T-helper 2 cell treated with Interferon-gamma antibody and Interleukin-4, amounts not matched to agents 5 μg/mL and 100 μg/mL, for 36 hours (primary cell): ENCODE data around the gene SPATC1L.

Experiments used
- DNase-seq: peaks from one replicate; pipeline ENCODE4 v3.0.0; 2021; ENCODE audit warnings: low spot score
- H3K27ac Mint-ChIP-seq: one replicate; pipeline ENCODE4 v1.8.0; 2021; ENCODE audit warnings: mild to moderate bottlenecking, mixed read lengths
- H3K27me3 Mint-ChIP-seq: one replicate; pipeline ENCODE4 v1.8.0; 2021; ENCODE audit warnings: low read depth, mixed read lengths
- H3K36me3 Mint-ChIP-seq: one replicate; pipeline ENCODE4 v1.8.0; 2021; ENCODE audit warnings: low read depth, mixed read lengths
- H3K4me1 Mint-ChIP-seq: one replicate; pipeline ENCODE4 v1.8.0; 2021; ENCODE audit warnings: low read depth, mixed read lengths
- H3K4me3 Mint-ChIP-seq: one replicate; pipeline ENCODE4 v1.8.0; 2022; ENCODE audit warnings: mild to moderate bottlenecking, moderate library complexity, mixed read lengths
- H3K9me3 Mint-ChIP-seq: one replicate; pipeline ENCODE4 v1.8.0; 2021; ENCODE audit warnings: mixed read lengths

Gene SPATC1L

GRCh38 chr21:46220275-46220810, 36.1 kb upstream of the SPATC1L start:
- Mint-ChIP-seq H3K36me3 (peaks cover 12% of the 10 kb centered on the region), H3K27me3 (no peaks in the 10 kb centered on the region), H3K9me3 (no peaks in the 10 kb centered on the region), H3K4me3 (no peak overlapping the region), H3K27ac (no peak overlapping the region), H3K4me1 (peaks cover 2% of the 10 kb centered on the region)
- no peak for DNase-seq

- H3K27me3 Mint-ChIP-seq = no peaks in the 10 kb centered on the region
- H3K36me3 Mint-ChIP-seq = peaks cover 12% of the 10 kb centered on the region
- H3K4me3 Mint-ChIP-seq = no peak overlapping the region
- no peak for DNase-seq
- peaks cover 2% of the 10 kb centered on the region for H3K4me1 Mint-ChIP-seq
- H3K9me3 Mint-ChIP-seq = no peaks in the 10 kb centered on the region
- no peak overlapping the region for H3K27ac Mint-ChIP-seq
Measured at GRCh38 chr21:46219591-46220239, 35.5 kb upstream of the SPATC1L start.

- Mint-ChIP-seq H3K4me3 (no peak overlapping the region), H3K9me3 (no peaks in the 10 kb centered on the region), H3K4me1 (peaks cover 2% of the 10 kb centered on the region), H3K27ac (no peak overlapping the region), H3K27me3 (no peaks in the 10 kb centered on the region), H3K36me3 (peaks cover 12% of the 10 kb centered on the region)
- DNase-seq = no peak
Measured at GRCh38 chr21:46218906-46219590, 34.8 kb upstream of the SPATC1L start.

- H3K36me3 Mint-ChIP-seq = peaks cover 12% of the 10 kb centered on the region
- no peak overlapping the region for H3K27ac Mint-ChIP-seq
- H3K9me3 Mint-ChIP-seq = no peaks in the 10 kb centered on the region
- H3K4me3 Mint-ChIP-seq = no peak overlapping the region
- H3K27me3 Mint-ChIP-seq = no peaks in the 10 kb centered on the region
- peaks cover 2% of the 10 kb centered on the region for H3K4me1 Mint-ChIP-seq
- DNase-seq = no peak
Measured at GRCh38 chr21:46217511-46218196, 33.4 kb upstream of the SPATC1L start.

GRCh38 chr21:46216132-46216747, 32.0 kb upstream of the SPATC1L start:
- no peak for DNase-seq
- no peak overlapping the region for H3K4me3 Mint-ChIP-seq
- no peaks in the 10 kb centered on the region for H3K27me3 Mint-ChIP-seq
- H3K4me1 Mint-ChIP-seq = peaks cover 2% of the 10 kb centered on the region
- H3K27ac Mint-ChIP-seq = no peak overlapping the region
- peaks cover 12% of the 10 kb centered on the region for H3K36me3 Mint-ChIP-seq
- H3K9me3 Mint-ChIP-seq = no peaks in the 10 kb centered on the region

GRCh38 chr21:46215436-46216131, 31.3 kb upstream of the SPATC1L start:
- peaks cover 9% of the 10 kb centered on the region for H3K36me3 Mint-ChIP-seq
- H3K27me3 Mint-ChIP-seq = no peaks in the 10 kb centered on the region

GRCh38 chr21:46214478-46215340, 30.4 kb upstream of the SPATC1L start:
- H3K4me1 Mint-ChIP-seq = peaks cover 2% of the 10 kb centered on the region
- no peaks in the 10 kb centered on the region for H3K9me3 Mint-ChIP-seq
- no peak for DNase-seq
- H3K27ac Mint-ChIP-seq = no peak overlapping the region
- H3K27me3 Mint-ChIP-seq = no peaks in the 10 kb centered on the region
- H3K4me3 Mint-ChIP-seq = no peak overlapping the region
- peaks cover 5% of the 10 kb centered on the region for H3K36me3 Mint-ChIP-seq

More at GRCh38 chr21:46215436-46216131, 31.3 kb upstream of the SPATC1L start:
- H3K27ac Mint-ChIP-seq = no peak overlapping the region
- DNase-seq = no peak
- H3K4me1 Mint-ChIP-seq = peaks cover 2% of the 10 kb centered on the region
- H3K4me3 Mint-ChIP-seq = no peak overlapping the region
- no peaks in the 10 kb centered on the region for H3K9me3 Mint-ChIP-seq

GRCh38 chr21:46213620-46214286, 29.5 kb upstream of the SPATC1L start:
- Mint-ChIP-seq H3K4me1 (peaks cover 2% of the 10 kb centered on the region), H3K4me3 (no peak overlapping the region), H3K36me3 (peaks cover 6% of the 10 kb centered on the region), H3K27me3 (no peaks in the 10 kb centered on the region), H3K9me3 (no peaks in the 10 kb centered on the region), H3K27ac (no peak overlapping the region)
- DNase-seq = no peak

GRCh38 chr21:46212721-46213484, 28.6 kb upstream of the SPATC1L start:
- Mint-ChIP-seq H3K4me1 (peaks cover 2% of the 10 kb centered on the region), H3K27ac (no peak overlapping the region), H3K27me3 (no peaks in the 10 kb centered on the region), H3K9me3 (no peaks in the 10 kb centered on the region), H3K4me3 (no peak overlapping the region), H3K36me3 (peaks cover 6% of the 10 kb centered on the region)
- no peak for DNase-seq

- peaks cover 3% of the 10 kb centered on the region for H3K36me3 Mint-ChIP-seq
Measured at GRCh38 chr21:46211786-46212720, 27.8 kb upstream of the SPATC1L start.

GRCh38 chr21:46211376-46211775, 27.1 kb upstream of the SPATC1L start:
- peaks cover 2% of the 10 kb centered on the region for H3K4me1 Mint-ChIP-seq
- no peaks in the 10 kb centered on the region for H3K9me3 Mint-ChIP-seq
- no peak overlapping the region for H3K27ac Mint-ChIP-seq
- H3K27me3 Mint-ChIP-seq = no peaks in the 10 kb centered on the region
- H3K36me3 Mint-ChIP-seq = peaks cover 3% of the 10 kb centered on the region
- no peak overlapping the region for H3K4me3 Mint-ChIP-seq
- DNase-seq = no peak

More at GRCh38 chr21:46211786-46212720, 27.8 kb upstream of the SPATC1L start:
- peaks cover 2% of the 10 kb centered on the region for H3K4me1 Mint-ChIP-seq
- H3K4me3 Mint-ChIP-seq = no peak overlapping the region
- DNase-seq = no peak
- no peaks in the 10 kb centered on the region for H3K27me3 Mint-ChIP-seq
- H3K9me3 Mint-ChIP-seq = no peaks in the 10 kb centered on the region
- no peak overlapping the region for H3K27ac Mint-ChIP-seq
